HL-60 (cell line): ENCODE measurements around the gene ATG12.

Experiments used
- DNase-seq, 2 experiments: peaks; one replicate each; pipeline ENCODE4 v3.0.0-alpha.2; 2010 to 2020; ENCODE audit warnings: low read depth in 1 of 2, low spot score in 1 of 2
- H3K27ac ChIP-seq: fragments of 250-450 bp; sonication (Bioruptor Pico); replicated peaks from 2 replicates; pipeline ENCODE4 v1.5.1; 2020; ENCODE audit warnings: mild to moderate bottlenecking, moderate library complexity
- H3K27me3 ChIP-seq: fragments of 250-450 bp; sonication (Bioruptor Pico); 2 replicates; pipeline ENCODE4 v1.5.1; 2021; ENCODE audit warnings: mild to moderate bottlenecking, moderate library complexity; ENCODE audit not compliant: insufficient read depth, poor library complexity, severe bottlenecking
- H3K4me3 ChIP-seq: replicated peaks from 2 replicates; pipeline ENCODE4 v1.5.1; 2011; ENCODE audit warnings: mild to moderate bottlenecking, control low read depth, low read length; ENCODE audit not compliant: insufficient read depth
- GABPA ChIP-seq: IDR thresholded peaks from 2 replicates; pipeline ENCODE4 v1.6.1; 2012; ENCODE audit warnings: low read depth
- POLR2AphosphoS5 ChIP-seq: IDR thresholded peaks from 2 replicates; pipeline ENCODE4 v1.6.1; 2012; ENCODE audit warnings: low read depth
- SPI1 ChIP-seq: IDR thresholded peaks from 2 replicates; pipeline ENCODE4 v1.6.1; 2012; ENCODE audit warnings: low read depth, mild to moderate bottlenecking, borderline replicate concordance
- TF ChIP-seq, protein P1 (sequence below): IDR thresholded peaks from 2 replicates; pipeline ENCODE4 v1.6.1; 2012; ENCODE audit warnings: low read depth; ENCODE audit not compliant: insufficient replicate concordance
- TF ChIP-seq, protein P2 (sequence below): IDR thresholded peaks from one replicate; pipeline ENCODE4 v1.5.1; 2011; ENCODE audit warnings: low read length, control low read depth, inconsistent platforms; ENCODE audit not compliant: insufficient read depth

ATG12 gene

DNA sequence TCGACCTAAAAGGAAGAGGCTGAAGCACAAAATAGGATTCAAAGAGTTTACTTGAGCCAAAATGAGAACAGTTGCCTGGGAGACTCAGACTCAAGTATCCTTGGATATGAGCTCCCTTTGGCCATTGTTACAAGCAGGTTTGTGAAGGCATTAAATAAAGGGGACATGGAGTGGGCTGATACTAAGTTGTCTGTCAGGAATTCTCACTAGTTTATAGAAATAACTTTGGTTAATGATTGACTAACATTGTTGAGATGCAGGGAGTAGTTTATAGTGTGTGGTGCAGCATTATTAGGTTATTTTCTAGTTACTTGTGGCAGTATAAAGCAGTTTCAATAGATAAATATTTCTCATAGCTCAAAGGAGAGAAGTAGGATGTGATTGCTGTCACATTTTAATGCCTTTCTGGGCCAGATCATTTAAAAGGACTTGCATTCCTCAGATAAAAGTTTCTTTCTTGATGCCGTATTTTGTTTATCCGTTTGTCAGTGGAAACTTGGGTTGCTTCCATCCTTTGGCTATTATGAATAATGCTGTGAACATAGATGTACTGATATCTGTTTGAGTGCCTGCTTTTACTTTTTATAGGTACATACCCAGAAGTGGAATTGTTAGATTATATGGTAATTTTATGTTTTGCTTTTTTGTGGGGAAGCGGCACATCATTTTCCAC is 9.5 kb upstream of the ATG12 start:
- no peaks in the 10 kb centered on the region for H3K27me3 ChIP-seq
- no peak overlapping the region for H3K4me3 ChIP-seq
- DNase-seq = no peak
- no peak overlapping the region for H3K27ac ChIP-seq
- TF ChIP-seq SPI1 (no peak), GABPA (no peak), POLR2AphosphoS5 (no peak)
- TF ChIP-seq, protein P1, sequence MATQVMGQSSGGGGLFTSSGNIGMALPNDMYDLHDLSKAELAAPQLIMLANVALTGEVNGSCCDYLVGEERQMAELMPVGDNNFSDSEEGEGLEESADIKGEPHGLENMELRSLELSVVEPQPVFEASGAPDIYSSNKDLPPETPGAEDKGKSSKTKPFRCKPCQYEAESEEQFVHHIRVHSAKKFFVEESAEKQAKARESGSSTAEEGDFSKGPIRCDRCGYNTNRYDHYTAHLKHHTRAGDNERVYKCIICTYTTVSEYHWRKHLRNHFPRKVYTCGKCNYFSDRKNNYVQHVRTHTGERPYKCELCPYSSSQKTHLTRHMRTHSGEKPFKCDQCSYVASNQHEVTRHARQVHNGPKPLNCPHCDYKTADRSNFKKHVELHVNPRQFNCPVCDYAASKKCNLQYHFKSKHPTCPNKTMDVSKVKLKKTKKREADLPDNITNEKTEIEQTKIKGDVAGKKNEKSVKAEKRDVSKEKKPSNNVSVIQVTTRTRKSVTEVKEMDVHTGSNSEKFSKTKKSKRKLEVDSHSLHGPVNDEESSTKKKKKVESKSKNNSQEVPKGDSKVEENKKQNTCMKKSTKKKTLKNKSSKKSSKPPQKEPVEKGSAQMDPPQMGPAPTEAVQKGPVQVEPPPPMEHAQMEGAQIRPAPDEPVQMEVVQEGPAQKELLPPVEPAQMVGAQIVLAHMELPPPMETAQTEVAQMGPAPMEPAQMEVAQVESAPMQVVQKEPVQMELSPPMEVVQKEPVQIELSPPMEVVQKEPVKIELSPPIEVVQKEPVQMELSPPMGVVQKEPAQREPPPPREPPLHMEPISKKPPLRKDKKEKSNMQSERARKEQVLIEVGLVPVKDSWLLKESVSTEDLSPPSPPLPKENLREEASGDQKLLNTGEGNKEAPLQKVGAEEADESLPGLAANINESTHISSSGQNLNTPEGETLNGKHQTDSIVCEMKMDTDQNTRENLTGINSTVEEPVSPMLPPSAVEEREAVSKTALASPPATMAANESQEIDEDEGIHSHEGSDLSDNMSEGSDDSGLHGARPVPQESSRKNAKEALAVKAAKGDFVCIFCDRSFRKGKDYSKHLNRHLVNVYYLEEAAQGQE = no peak
- TF ChIP-seq, protein P2, sequence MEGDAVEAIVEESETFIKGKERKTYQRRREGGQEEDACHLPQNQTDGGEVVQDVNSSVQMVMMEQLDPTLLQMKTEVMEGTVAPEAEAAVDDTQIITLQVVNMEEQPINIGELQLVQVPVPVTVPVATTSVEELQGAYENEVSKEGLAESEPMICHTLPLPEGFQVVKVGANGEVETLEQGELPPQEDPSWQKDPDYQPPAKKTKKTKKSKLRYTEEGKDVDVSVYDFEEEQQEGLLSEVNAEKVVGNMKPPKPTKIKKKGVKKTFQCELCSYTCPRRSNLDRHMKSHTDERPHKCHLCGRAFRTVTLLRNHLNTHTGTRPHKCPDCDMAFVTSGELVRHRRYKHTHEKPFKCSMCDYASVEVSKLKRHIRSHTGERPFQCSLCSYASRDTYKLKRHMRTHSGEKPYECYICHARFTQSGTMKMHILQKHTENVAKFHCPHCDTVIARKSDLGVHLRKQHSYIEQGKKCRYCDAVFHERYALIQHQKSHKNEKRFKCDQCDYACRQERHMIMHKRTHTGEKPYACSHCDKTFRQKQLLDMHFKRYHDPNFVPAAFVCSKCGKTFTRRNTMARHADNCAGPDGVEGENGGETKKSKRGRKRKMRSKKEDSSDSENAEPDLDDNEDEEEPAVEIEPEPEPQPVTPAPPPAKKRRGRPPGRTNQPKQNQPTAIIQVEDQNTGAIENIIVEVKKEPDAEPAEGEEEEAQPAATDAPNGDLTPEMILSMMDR = no peak

DNA sequence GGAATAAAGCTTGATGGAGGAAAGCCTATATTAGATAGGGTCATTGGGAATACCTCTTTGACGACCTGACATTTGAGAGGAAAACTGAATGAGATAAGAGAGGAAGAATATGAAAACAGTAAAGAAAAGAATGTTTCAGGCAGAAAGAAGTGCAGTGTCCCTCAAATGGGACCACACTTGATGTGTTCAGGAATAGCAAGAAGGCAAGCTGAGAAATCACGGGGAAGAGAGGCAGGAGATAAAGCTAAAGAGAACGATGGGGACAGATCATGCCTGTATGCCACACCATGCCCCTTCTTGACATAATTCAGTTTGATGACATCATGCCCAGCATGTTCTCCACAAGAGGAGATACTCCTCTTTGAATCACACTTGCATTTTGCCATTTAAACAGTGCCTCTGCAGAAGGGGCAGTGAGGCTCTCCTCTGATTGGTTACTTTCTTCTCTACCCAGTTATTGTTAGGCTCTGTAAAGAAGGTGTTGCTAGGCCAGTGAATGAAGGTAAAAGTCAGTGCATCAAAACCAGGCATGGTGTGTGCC is 8.0 kb upstream of the ATG12 start:
- Histone ChIP-seq H3K4me3 (no peak overlapping the region), H3K27me3 (no peaks in the 10 kb centered on the region), H3K27ac (no peak overlapping the region)
- no peak for DNase-seq
- TF ChIP-seq SPI1 = no peak
- TF ChIP-seq, protein P1 = no peak

DNA sequence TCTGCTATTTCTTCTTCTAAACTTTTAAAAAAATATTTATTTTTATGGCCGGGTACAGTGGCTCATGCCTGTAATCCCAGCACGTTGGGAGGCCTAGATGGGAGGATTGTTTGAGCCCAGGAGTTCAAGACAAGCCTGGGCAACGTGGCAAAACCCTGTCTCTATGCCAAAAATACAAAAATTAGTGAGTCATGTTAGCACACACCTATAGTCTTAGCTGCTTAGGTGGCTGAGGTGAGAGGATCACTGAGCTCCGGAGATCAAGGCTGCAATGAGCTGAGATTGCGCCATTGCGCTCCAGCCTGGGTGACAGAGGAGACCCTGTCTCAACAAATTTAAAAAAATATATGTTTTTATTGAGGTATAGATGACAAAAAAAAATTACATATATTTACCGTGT is 5.9 kb upstream of the ATG12 start:
- no peak for DNase-seq
- H3K27me3 ChIP-seq = no peaks in the 10 kb centered on the region
- no peak overlapping the region for H3K4me3 ChIP-seq
- TF ChIP-seq, protein P1 = no peak
- TF ChIP-seq SPI1 (no peak), POLR2AphosphoS5 (no peak), GABPA (no peak)
- TF ChIP-seq, protein P2 = no peak
- no peak overlapping the region for H3K27ac ChIP-seq
